IPS DF 19.7 (cell line): ENCODE measurements around the gene ABHD12.

Experiments used
- DNase-seq: peaks from one replicate; pipeline ENCODE4 v3.0.0-alpha.2; 2013; ENCODE audit warnings: low read depth, low spot score

ABHD12 gene

DNA sequence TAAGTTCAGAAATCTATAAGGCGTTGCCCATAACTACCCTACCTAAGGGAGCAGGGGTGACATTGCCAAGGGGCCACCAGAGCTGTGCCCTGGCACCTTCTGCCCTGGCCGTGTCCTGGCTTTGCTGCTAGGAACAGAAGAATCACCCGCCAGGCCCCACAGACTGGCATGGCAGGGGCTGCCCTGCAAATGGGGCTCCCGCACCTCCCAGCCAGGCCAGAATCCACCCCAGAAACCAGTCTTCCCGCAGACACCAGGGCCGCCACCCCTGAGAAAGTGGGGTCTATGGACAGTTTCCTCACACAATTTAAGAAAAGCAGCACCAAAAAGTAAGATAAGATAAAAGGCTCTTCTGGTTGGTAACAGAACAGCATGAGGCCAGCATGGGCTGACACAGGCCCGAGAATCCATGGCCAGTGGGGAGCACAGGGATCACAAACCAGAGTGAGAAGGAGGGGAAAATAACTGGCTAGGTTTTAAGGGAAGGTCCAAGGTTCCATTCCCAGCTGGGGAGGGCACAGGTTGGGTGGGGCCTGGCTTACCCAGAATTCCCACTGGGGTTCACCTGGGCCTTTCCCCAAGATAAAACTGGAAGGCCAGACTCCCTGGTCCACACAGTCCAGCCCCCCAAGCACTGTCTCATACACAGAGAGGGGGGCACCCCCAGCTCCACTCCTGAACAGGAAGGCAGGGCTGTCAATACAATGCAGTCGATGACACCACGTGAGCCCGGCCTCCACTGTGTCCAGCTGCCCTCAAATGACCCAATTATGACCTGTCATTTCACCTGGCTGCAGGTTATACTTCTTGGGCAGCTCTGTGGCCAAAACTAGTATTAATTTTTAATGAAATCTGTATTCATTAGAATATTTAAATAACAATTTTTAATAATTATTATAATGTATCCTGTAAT is 83.4 kb downstream of the ABHD12 start:
- no peak for DNase-seq

DNA sequence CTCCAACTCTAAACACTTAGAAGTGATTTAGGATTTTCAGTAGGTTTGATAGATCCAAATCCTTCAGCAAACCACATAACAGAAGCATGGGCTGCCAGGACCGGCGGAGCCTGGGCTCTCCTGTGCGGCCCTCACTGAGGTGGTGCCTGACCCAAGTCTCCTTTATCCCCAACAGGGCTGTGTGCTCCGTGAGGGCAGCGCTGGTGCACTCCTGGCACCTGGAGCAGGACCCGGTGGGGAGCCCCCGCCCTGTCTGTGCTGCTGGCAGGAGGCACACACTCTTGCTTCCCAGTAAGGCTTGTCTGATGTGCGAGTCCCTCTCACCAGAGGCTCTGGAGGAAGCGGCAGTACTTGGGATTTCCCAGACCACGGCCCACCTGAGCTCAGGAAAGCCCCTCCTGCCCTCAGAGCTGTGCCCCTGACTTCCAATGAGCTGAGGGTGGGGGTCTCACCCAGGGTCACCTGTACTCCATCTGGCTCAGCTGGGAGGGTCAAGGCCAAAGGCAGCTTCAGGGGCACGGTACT is 86.5 kb downstream of the ABHD12 start:
- no peak for DNase-seq

DNA sequence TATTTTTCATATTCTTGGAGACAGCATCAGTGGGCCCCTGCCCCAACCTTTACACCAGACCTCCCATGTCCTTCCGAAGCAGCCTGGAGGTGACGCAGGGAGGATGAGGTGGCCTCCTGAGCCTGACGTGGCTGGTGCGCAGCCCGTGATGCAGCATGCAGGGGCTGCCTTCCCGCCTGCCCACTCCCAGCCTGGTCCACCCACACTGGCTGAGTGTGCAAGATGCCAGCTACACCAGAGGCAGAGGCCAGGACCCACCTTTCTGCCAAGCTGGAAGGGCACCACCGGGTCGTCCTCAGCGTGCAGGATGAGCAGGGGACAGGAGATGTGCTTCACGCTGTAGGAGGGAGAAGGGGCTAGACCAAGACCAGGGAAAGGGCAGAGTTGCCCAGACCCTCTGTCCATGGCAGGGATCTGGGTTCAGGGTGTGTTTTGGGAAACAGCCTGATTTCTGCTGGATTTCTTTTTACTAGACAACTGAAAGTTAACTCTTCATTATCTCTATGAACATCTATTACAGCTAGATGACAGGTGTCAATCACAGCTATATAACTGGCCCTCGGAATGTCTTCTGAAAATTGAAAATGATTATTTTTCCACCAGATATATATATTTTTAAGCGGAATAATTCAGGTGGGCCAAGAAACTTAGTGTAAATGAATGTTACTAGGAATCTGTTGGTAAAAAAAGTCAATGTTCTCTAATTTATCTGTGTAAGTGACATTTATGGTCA is 87.2 kb downstream of the ABHD12 start:
- DNase-seq, result no peak

DNA sequence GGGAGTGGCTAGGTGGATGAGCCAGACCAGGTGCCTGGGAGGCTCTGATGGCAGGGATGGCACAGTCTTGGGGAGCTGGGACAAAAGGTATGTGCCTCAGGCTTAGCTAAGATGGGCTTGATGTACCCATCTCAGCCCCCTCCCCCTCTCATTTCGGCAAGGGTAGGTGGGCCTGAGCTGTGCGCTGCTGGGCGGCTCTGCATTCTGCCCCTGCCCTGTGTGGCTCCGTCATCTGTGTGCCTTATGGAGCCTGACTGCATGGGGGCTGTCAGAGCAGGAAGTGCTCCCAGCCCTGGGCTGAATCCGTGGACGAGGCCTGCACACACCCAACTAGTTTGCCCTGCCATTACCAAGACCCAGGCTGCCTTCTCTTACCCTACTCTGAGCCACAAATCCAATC is 88.0 kb downstream of the ABHD12 start:
- no peak for DNase-seq

DNA sequence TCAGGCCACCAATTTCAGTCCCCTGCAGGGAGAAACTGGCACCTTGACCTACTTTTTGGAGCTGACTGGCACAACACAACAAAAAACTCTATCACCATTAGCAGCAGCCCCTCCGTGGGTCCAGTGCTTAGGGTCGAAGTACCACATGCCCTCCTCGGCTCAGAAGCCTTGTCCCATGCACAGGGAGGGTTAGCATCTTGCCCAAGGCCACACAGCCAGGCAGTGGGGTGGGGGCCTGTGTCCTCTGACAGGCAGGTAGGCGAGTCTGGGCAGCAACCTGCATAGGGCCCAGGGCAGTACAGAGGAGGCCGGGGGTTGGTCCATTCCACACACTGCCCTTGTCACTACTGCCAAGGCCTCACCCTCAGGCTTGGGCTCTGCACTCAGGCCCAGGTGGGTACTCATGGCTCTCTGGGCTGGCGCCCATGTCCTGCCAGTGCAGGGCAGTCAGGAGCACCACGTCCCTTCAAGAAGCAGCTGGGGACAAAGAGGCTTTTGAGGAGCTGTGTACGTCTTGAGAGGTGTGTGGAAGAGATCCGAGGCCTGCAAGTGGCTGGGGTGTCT is 89.2 kb downstream of the ABHD12 start:
- DNase-seq, result no peak

DNA sequence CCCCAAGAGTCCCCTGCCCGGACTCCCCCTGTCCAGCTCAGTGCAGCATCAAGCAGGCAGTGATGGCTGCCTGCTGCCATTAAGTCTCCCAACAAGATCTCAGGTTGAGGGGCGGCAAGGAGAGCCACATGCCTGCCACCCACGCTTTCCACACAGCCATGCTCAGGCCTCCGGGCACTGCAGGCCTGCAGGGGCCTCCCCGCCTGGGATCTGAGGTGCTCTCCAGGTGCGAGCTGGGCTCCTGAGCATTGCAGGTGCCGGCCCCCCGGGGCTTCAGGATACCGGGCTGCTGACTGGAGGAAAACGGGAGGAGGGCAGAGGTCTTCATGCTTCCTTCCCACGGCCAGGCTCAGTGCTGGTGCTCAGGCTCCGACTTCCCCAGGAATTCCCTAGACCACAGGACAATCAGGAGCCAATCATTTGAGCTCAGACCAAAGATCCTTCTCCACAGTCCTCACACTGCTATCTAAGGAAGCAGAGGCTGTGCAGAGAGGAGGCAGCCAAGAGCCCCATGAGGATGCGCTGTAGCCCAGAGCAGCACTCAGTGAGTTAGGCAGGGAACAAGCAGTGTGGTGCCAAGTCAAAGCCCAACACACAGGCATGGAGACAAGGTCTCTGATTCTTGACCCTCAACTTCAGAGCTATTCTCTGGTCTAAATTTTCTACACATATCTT is 90.0 kb downstream of the ABHD12 start:
- DNase-seq, result no peak

DNA sequence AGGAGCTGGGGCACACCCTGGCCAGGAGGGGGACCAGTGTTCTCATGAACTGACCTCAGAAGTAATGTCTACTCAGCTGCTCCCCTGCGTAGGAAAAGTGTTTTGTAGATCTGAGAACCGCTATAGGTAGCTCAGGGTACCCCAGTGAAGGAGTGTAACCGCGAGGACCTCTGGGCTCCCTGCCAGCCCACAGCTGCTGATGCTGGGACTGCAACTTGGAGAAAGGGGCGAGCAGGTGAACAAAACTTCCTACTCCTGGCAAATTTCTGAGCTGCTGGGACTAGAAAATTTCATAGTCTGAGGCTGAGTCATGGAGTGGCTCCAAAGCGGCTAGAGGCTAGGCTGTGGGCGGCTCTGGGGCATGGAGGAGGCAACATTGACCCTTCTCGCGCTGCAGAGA is 90.8 kb downstream of the ABHD12 start:
- no peak for DNase-seq

DNA sequence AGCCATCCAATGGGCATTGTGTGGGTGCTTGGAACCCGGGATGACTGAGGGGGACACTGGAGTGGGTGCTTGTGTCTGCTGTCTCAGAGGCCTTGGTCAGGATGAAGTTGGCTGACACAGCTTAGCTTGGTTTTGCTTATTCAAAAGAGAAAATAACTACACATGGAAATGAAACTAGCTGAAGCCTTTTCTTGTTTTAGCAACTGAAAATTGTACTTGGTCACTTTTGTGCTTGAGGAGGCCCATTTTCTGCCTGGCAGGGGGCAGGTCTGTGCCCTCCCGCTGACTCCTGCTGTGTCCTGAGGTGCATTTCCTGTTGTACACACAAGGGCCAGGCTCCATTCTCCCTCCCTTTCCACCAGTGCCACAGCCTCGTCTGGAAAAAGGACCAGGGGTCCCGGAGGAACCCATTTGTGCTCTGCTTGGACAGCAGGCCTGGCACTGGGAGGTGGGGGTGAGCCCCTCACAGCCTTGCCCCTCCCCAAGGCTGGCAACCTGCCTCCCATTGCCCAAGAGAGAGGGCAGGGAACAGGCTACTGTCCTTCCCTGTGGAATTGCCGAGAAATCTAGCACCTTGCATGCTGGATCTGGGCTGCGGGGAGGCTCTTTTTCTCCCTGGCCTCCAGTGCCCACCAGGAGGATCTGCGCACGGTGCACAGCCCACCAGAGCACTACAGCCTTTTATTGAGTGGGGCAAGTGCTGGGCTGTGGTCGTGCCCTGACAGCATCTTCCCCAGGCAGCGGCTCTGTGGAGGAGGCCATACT is 93.3 kb downstream of the ABHD12 start:
- DNase-seq, result no peak

DNA sequence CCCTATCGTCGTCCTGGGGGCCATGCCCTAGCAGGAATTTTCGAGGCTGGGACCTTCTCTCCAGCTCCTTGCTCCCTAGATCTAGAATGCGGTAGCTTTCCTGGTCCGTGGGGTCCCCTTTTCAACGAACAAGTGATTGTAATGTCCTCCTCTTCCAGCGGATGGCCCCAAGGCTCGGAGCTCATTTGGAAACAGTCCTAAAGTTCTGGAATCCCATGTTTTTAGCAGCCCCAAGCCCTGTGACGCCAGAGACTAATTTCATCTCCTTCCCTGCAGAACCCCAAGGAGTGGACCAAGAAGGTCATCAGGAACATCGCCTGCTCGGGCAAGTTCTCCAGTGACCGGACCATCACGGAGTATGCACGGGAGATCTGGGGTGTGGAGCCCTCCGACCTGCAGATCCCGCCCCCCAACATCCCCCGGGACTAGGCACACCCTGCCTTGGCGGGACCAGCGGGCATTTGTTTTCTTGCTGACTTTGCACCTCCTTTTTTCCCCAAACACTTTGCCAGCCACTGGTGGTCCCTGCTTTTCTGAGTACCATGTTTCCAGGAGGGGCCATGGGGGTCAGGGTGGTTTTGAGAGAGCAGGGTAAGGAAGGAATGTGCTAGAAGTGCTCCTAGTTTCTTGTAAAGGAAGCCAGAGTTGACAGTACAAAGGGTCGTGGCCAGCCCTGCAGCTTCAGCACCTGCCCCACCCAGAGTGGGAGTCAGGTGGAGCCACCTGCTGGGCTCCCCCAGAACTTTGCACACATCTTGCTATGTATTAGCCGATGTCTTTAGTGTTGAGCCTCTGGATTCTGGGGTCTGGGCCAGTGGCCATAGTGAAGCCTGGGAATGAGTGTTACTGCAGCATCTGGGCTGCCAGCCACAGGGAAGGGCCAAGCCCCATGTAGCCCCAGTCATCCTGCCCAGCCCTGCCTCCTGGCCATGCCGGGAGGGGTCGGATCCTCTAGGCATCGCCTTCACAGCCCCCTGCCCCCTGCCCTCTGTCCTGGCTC is 94.2 kb downstream of the ABHD12 start:
- no peak for DNase-seq

DNA sequence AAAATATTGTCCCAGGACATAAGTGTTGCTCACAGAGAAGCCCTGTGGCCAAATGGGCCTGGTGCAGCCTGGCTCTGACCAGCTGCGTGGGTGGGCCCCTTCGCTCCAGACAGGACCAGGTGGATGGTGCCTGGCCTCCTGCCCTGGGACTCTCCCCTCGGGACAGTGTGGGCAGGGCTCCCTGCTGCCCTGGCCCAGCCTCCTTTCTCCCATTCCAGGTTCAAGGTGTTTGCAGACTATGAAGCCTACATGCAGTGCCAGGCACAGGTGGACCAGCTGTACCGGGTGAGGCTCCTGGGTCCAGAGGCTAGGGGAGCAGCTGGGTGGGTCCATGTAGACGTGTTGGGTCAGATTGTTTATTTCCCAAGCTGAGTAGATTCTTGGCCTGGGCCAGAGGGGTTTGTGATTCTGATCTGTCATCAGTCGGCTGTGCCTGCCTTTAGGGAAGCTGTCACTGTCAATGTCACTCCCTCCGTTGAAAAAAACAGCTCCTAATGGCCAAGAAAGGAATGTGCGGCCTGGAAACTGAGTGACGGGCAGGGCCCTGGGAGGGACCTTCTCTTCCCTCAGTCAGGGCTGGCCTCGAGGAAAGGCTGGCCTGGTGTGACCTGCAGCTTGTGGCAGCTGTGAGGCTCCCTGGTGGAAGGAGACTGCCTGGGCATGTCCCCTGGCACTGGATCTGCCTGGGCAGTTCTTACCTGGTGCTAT is 95.1 kb downstream of the ABHD12 start:
- DNase-seq, result no peak

DNA sequence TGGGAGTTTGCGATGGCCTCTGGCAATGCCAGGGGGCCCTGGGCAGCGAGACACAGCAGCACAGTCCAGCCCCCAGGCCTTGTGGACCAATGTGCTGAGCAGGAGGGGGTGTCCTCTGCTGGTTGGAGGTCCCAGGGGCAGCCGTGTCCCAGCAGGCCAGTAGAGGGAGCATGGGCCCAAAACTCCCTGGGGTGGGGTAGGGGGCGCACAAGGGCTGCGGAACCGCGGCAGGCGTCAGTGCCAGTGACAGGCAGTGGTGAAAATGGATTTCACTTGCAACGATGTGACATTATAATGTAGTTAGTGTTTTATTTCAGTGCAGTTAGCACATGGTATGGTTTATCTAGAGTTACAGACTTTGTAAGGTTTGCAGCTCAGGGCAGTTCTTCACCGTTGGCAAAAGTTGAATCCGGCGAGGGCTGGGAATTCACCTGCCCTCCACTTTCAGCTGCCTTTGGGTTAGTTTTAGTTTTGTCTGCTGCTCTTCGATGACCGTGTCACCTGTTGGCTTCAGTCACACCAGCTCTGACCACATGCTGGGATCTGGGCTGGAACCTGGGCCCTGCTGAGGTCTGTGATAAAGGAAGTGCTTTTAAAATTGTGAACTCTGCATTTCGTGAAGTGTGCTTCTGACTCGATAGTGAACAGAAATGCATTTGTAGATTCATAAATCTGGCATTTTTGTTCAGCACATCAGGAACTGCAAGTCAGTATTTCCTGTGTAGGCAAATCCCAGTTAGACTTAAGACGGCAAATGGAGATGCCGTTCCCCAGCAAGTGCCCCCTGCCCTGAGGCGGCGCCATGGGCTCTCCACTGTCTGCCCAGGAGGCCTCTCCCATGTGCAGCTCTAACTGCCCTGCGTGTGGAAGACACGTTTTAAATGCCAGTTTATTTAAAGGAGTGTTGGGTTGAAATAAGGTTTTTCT is 95.9 kb downstream of the ABHD12 start:
- DNase-seq, result no peak

DNA sequence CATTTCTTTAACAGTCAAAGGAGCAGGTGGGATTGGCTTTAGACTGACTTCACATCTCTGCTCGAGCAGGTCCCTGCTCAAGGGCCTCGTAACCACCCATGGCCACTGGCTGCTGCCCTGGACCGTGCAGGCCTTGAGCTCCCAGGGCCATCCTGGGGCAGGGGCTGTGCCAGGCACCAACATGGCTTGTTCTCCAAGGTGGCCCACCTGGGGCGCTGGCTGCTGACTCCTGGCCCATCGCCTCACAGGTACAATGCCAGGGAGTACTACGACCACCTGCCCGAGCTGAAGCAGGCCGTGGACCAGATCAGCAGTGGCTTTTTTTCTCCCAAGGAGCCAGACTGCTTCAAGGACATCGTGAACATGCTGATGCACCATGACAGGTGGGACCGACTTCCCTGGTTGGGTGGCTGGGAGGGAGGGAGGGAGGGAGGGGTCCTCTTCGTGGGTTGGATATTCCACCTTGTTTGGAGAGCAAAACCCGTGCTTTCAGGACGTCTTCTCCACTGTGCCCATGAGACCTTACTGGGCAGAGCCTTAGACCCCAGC is 96.7 kb downstream of the ABHD12 start:
- no peak for DNase-seq

DNA sequence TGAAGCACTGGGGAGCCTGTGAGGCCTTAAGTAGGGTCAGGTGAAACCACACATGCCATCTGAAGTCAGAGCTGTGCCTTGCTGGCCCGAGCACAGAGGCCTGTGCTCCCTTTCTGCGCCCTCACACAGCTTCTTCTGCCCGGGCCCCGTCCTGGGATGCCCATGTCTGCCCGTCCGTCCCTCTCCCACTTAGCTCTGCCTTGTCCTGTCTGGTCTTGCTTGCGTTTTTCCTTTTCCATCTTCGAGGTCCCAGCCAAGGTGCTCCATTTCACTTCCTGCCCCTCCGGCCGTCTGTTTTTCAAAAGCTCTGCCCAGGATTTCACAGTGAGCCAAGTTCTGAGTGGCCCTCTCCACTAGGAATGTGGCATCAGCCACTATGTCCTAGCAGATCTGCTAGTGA is 97.1 kb downstream of the ABHD12 start:
- DNase-seq, result no peak

DNA sequence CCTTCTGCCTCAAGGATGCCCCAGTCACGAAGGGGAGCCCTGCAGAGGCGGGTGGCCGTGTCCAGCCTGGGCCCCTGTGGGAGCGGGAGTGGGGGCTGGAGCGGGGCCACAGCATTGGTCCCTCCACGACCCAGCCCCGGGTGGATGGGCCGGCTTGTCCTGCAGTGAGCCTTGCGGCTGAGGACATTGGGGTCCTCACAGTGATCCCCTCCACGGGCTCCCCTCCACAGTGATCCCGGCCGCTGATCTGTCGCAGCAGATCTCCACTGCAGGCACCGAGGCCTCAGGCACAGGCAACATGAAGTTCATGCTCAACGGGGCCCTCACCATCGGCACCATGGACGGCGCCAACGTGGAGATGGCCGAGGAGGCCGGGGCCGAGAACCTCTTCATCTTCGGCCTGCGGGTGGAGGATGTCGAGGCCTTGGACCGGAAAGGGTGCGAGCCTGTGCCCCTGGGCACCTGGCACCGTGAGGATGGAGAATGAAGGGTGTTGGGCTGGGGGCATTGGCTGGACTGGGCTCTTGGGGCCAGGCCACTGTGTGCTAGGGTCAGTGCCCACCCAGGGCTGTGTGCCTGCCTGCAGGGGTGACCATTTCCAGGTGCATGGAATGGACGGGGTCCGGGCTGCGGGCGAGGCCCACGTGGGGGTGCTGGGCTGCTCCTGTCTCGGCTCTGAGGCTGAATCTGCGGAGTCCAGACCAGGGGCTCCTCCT is 98.3 kb downstream of the ABHD12 start:
- DNase-seq, result no peak

DNA sequence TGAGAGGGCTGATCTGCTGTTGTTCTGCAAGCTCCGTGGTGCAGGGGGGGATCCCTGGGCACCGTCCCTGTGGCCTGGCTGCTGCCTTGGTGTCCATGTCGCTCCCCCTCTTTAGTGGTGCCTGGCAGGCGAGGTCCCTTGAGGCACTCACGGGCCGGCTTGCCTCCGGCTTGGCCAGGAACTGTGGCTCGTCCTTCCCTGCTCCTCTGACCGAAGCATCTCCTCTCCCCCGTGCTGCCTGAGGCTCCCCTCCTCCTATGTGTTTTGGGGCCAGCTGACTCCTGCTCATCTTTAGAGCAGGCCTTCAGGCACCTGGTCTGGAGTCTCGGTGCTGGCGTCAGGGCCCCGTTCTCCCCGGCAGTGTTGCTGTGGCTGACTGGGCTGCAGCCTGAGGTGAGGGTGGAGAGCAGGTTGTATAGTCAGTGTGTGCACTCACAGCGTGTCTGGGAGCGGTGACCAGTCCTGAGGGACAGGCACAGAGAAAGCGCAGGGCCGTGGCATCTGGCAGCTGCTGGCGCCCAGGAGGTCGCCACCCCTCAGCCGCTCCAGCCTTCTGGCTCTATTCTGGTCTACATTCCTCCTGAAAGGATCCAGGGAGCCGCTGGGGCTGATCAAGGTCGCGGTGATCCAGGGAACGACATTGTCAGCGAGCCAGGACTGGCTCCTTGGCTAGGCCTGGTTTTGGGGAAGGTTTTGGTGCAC is 99.1 kb downstream of the ABHD12 start:
- DNase-seq, result no peak

DNA sequence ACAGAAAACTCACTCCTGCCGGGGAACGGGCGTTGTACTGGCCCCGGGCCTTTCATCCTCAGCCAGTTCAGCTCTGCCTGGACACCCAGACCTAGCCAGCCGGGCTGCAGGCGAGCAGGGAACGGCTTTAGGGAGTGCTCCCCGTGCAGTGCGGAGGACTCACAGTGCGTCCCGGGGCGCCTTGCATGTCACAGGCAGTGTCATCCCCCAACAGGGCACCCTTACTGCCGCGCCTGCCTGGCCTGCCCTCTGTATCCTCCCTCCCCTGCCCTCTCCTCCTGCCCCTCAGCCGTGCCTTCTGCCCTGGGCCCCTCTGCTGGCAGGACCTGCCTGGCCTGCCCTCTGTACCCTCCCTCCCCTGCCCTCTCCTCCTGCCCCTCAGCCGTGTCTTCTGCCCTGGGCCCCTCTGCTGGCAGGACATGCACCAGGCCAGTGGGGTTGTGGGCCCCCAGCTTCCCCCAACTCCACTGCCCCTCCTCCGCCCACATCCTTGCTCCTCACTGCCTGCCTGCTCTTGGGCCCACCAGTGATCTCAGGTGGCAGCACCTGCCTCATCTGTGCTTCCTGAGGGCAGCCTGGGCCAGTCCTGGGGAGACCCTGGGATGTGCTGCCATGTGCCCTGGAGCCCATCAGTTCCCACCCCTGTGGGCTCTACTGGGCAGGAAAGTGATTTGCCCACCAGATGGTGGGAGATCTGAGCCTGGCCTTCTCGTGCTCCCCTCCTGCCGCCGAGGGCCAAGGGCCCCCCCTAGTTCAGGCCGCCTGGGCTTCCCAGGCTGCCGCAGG is 99.8 kb downstream of the ABHD12 start:
- DNase-seq, result no peak
